Measurements from ENCODE around the gene PTGDS. TPM values are rescaled to one million over a fixed set of nuclear protein-coding genes. Genes with fewer than 3 reads are reported as not detected.

The PTGDS gene
- total RNA-seq, 1 experiment from 2014 or later, result 1.1 TPM

DNA sequence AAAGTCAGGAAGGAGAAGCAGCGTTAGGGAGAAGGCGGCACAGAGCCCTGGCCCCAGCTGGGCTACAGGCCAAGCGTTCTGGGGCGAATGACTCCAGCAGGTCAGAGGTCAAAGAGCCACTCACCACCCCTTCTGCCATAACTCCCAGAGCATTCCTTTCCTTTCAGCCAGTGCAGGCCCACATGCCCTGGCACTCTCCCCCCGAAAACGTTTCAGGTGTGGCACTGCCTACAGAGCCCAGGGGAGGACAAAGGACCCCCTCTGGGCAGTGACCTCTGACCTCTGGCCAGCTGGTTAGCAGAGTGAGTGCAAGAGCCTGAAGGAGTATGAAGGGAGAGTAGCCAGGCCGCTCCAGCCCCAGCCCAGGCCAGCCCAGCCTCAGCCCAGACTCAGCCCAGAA lies 45.9 kb downstream of the PTGDS start:
- no TSS peak for BruUV-seq (replicated peaks)
- no peaks in the 10 kb centered on the region for H3K27me3 Mint-ChIP-seq (ENCODE audit: insufficient read depth, unreplicated experiment)
- H3K4me1 Mint-ChIP-seq (ENCODE audit: insufficient read depth, unreplicated experiment), result no peaks in the 10 kb centered on the region
- no peak overlapping the region for H3K4me3 Mint-ChIP-seq (ENCODE audit: unreplicated experiment)
- no peak for DNase-seq (ENCODE audit: unreplicated experiment)
- TF ChIP-seq, protein P1, sequence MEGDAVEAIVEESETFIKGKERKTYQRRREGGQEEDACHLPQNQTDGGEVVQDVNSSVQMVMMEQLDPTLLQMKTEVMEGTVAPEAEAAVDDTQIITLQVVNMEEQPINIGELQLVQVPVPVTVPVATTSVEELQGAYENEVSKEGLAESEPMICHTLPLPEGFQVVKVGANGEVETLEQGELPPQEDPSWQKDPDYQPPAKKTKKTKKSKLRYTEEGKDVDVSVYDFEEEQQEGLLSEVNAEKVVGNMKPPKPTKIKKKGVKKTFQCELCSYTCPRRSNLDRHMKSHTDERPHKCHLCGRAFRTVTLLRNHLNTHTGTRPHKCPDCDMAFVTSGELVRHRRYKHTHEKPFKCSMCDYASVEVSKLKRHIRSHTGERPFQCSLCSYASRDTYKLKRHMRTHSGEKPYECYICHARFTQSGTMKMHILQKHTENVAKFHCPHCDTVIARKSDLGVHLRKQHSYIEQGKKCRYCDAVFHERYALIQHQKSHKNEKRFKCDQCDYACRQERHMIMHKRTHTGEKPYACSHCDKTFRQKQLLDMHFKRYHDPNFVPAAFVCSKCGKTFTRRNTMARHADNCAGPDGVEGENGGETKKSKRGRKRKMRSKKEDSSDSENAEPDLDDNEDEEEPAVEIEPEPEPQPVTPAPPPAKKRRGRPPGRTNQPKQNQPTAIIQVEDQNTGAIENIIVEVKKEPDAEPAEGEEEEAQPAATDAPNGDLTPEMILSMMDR (IDR thresholded peaks at IDR 0.05; ENCODE audit: unreplicated experiment), result no peak
- CTCF ChIA-PET, result no interaction called here
- no peaks in the 10 kb centered on the region for H3K9me3 Mint-ChIP-seq (ENCODE audit: unreplicated experiment)
- no peaks in the 10 kb centered on the region for H3K36me3 Mint-ChIP-seq (ENCODE audit: insufficient read depth, unreplicated experiment)
- H3K27ac Mint-ChIP-seq (ENCODE audit: low read depth, unreplicated experiment), result no peak overlapping the region
- intact Hi-C loops (cut with micrococcal nuclease), result no loop called here
- POLR2A ChIA-PET, result interaction anchor here (0.7 kb wide), 1 partner anchor 54 kb away, joined by 3 read pairs; no protein-coding TSS in a partner anchor

DNA sequence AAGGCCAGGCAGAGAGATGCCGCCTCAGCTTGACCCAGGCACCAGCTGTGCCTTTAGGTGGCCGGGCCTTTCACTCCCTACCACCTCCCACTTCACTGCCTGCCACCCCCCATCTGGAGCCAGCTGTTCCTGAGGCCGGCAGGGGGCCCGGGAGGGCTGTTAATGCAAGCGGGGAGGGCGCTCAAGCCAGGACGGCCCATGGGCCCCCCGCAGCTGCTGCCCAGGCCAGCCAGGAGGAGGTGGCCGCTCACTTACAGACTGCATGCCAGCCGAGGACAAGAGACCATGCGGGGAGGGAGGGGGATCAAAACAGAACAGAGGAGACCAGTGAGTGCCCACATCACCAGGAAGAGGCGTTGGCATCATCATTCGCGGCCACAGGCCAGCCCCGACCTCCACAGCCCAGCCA lies 46.3 kb downstream of the PTGDS start:
- intact Hi-C loops (cut with micrococcal nuclease), result no loop called here
- Mint-ChIP-seq H3K27ac (ENCODE audit: low read depth, unreplicated experiment) (no peak overlapping the region), H3K27me3 (ENCODE audit: insufficient read depth, unreplicated experiment) (no peaks in the 10 kb centered on the region), H3K9me3 (ENCODE audit: unreplicated experiment) (no peaks in the 10 kb centered on the region), H3K4me3 (ENCODE audit: unreplicated experiment) (no peak overlapping the region), H3K36me3 (ENCODE audit: insufficient read depth, unreplicated experiment) (peaks cover 3% of the 10 kb centered on the region), H3K4me1 (ENCODE audit: insufficient read depth, unreplicated experiment) (no peaks in the 10 kb centered on the region)
- BruUV-seq (replicated peaks), result no TSS peak
- ChIA-PET POLR2A (interaction anchor here (0.7 kb wide), 1 partner anchor 55 kb away, joined by 3 read pairs; no protein-coding TSS in a partner anchor), CTCF (no interaction called here)
- no peak for DNase-seq (ENCODE audit: unreplicated experiment)
- TF ChIP-seq, protein P1 (IDR thresholded peaks at IDR 0.05; ENCODE audit: unreplicated experiment), result no peak

DNA sequence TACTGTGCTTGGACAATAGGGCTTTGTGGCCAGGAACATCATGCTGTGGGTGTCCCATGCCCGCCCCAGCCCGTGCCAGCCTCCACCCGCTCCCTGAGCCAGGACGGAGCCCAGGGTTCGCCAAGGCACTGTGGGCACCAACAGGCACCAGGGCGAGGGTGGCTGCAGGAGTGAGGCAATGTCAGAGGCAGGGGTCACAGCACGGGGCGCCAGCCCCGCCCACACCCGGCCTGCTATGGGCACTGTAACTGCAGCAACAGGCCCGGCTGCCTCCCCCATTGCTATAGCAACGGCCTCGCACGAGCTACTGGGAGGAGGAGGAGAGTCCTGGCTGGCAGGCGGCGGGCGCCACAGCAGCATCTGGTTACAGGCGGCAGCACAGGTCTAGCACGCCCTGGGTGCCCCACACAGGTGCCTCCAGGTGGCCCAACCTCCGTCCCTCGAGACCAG lies 48.2 kb downstream of the PTGDS start:
- H3K4me1 Mint-ChIP-seq (ENCODE audit: insufficient read depth, unreplicated experiment), result peaks cover 8% of the 10 kb centered on the region
- H3K4me3 Mint-ChIP-seq (ENCODE audit: unreplicated experiment), result no peak overlapping the region
- peaks cover 5% of the 10 kb centered on the region for H3K36me3 Mint-ChIP-seq (ENCODE audit: insufficient read depth, unreplicated experiment)
- intact Hi-C loops (cut with micrococcal nuclease), result no loop called here
- CTCF ChIA-PET, result interaction anchor here (0.5 to 8.1 kb wide), 8 partner anchors 10 to 558 kb away, joined by 3 to 85 read pairs (median 4); partner anchors contain the start of gene SAPCD2
- BruUV-seq (replicated peaks), result no TSS peak
- TF ChIP-seq, protein P1 (IDR thresholded peaks at IDR 0.05; ENCODE audit: unreplicated experiment), result no peak
- DNase-seq (ENCODE audit: unreplicated experiment), result no peak
- POLR2A ChIA-PET, result interaction anchor here (0.7 to 0.9 kb wide), 2 partner anchors 10 to 82 kb away, joined by 3 to 4 read pairs; partner anchors contain the start of gene FBXW5
- no peaks in the 10 kb centered on the region for H3K9me3 Mint-ChIP-seq (ENCODE audit: unreplicated experiment)
- H3K27me3 Mint-ChIP-seq (ENCODE audit: insufficient read depth, unreplicated experiment), result no peaks in the 10 kb centered on the region
- H3K27ac Mint-ChIP-seq (ENCODE audit: low read depth, unreplicated experiment), result no peak overlapping the region

DNA sequence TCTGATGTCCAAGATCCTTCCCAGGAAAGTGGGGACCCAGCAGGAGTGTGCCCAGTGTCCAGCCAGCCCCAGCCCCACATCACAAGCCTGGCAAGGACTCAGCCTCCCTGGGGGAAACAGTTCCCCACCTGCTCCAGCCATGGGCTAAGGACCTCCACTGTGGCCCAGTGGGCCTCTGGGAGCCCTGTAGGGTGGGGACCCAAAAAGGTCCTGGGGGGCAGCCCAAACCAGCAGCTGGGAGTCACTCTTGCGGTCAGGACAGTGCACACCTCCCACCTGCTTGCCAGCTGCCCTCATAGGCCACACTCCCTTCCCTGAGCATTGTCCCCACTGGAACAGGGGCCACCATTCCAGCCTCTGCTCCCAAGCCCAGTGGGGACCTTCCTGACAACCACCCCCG lies 49.1 kb downstream of the PTGDS start:
- Mint-ChIP-seq H3K4me3 (ENCODE audit: unreplicated experiment) (no peak overlapping the region), H3K4me1 (ENCODE audit: insufficient read depth, unreplicated experiment) (peaks cover 8% of the 10 kb centered on the region), H3K36me3 (ENCODE audit: insufficient read depth, unreplicated experiment) (peaks cover 5% of the 10 kb centered on the region), H3K27ac (ENCODE audit: low read depth, unreplicated experiment) (no peak overlapping the region), H3K27me3 (ENCODE audit: insufficient read depth, unreplicated experiment) (no peaks in the 10 kb centered on the region), H3K9me3 (ENCODE audit: unreplicated experiment) (no peaks in the 10 kb centered on the region)
- no peak for DNase-seq (ENCODE audit: unreplicated experiment)
- CTCF ChIA-PET, result interaction anchor here (0.6 to 8.1 kb wide), 9 partner anchors 9 to 1163 kb away, joined by 3 to 85 read pairs (median 4); partner anchors contain the start of gene SAPCD2
- intact Hi-C loops (cut with micrococcal nuclease), result no loop called here
- BruUV-seq (replicated peaks), result no TSS peak
- POLR2A ChIA-PET, result interaction anchor here (1.0 to 1.3 kb wide), 3 partner anchors 9 to 226 kb away, joined by 3 to 6 read pairs (median 4); partner anchors contain the start of gene TPRN
- TF ChIP-seq, protein P1 (IDR thresholded peaks at IDR 0.05; ENCODE audit: unreplicated experiment), result no peak
